PFSK-1 (cell line): ENCODE results near the gene FMNL2.

ENCODE experiments used
- FOXP2 ChIP-seq: optimal IDR thresholded peaks from 2 replicates; pipeline ENCODE3; 2011; ENCODE audit warnings: borderline replicate concordance, control low read depth, inconsistent platforms; ENCODE audit not compliant: insufficient read depth; ENCODE audit errors: extremely low read length, extremely low read depth
- POLR2AphosphoS5 ChIP-seq: IDR thresholded peaks from 2 replicates; pipeline ENCODE4 v1.6.1; 2012; ENCODE audit warnings: low read depth, mild to moderate bottlenecking, control low read depth, low read length, moderate library complexity
- REST ChIP-seq, 2 experiments: IDR thresholded peaks; 2 replicates each; pipeline versions ENCODE4 v1.6.1 to v1.8.0; 2011 to 2012; ENCODE audit warnings: low read depth in 2 of 2, low read length in 2 of 2, control low read depth in 1 of 2, inconsistent platforms in 1 of 2, mild to moderate bottlenecking in 1 of 2, moderate library complexity in 1 of 2; ENCODE audit not compliant: insufficient read depth in 1 of 2
- SIN3A ChIP-seq: IDR thresholded peaks from 2 replicates; pipeline ENCODE4 v1.6.1; 2012; ENCODE audit warnings: mild to moderate bottlenecking, low read length, moderate library complexity, borderline replicate concordance; ENCODE audit not compliant: insufficient read depth
- TAF1 ChIP-seq: IDR thresholded peaks from 2 replicates; pipeline ENCODE4 v1.6.1; 2012; ENCODE audit warnings: low read length, control low read depth, borderline replicate concordance; ENCODE audit not compliant: insufficient read depth

FMNL2 gene

GRCh38 chr2:152617456-152618192, 282.6 kb downstream of the FMNL2 start:
- TF ChIP-seq SIN3A (no peak), TAF1 (no peak), FOXP2 (no peak), POLR2AphosphoS5 (no peak), REST (IDR thresholded peaks at IDR 0.05; ENCODE audit: insufficient read depth in 1 of 2, low read depth in 2 of 2, low read length in 2 of 2) (no peak)

GRCh38 chr2:152618193-152618564, 283.2 kb downstream of the FMNL2 start:
- TF ChIP-seq SIN3A (no peak), REST (IDR thresholded peaks at IDR 0.05; ENCODE audit: insufficient read depth in 1 of 2, low read depth in 2 of 2, low read length in 2 of 2) (no peak), FOXP2 (no peak)

- TF ChIP-seq SIN3A, result no peak
- no peak for TF ChIP-seq POLR2AphosphoS5
- no peak for TF ChIP-seq FOXP2
- no peak for TF ChIP-seq TAF1
- no peak for TF ChIP-seq REST (IDR thresholded peaks at IDR 0.05; ENCODE audit: insufficient read depth in 1 of 2, low read depth in 2 of 2, low read length in 2 of 2)
Measured at GRCh38 chr2:152620208-152620607, 285.2 kb downstream of the FMNL2 start.

GRCh38 chr2:152620985-152621384, 286.0 kb downstream of the FMNL2 start:
- TF ChIP-seq FOXP2 (no peak), TAF1 (no peak), REST (IDR thresholded peaks at IDR 0.05; ENCODE audit: insufficient read depth in 1 of 2, low read depth in 2 of 2, low read length in 2 of 2) (no peak), SIN3A (no peak), POLR2AphosphoS5 (no peak)

GRCh38 chr2:152622219-152622618, 287.2 kb downstream of the FMNL2 start:
- TF ChIP-seq TAF1, result no peak
- no peak for TF ChIP-seq POLR2AphosphoS5
- no peak for TF ChIP-seq REST (IDR thresholded peaks at IDR 0.05; ENCODE audit: insufficient read depth in 1 of 2, low read depth in 2 of 2, low read length in 2 of 2)
- no peak for TF ChIP-seq FOXP2
- TF ChIP-seq SIN3A, result no peak
